ENCODE results near the gene ZSCAN16. TPM values are rescaled to one million over a fixed set of nuclear protein-coding genes. Genes with fewer than 3 reads are reported as not detected.
"Not testable (repeated sequence)": the region's sequence is repeated elsewhere in the genome, so short reads cannot be mapped to it uniquely, and the experiment has no call there.

The ZSCAN16 gene
- total and polyA plus RNA-seq, 2 donors from 2014 or later = 6.1 to 6.8 TPM

- Histone ChIP-seq H3K9ac (ENCODE audit: low read length in 3 of 3) (no peak overlapping the region), H3K36me3 (ENCODE audit: control insufficient read depth in 2 of 3, insufficient read depth in 3 of 3, low read length in 3 of 3) (peaks cover 4 to 20% (median 6%) of the 10 kb centered on the region in 3 donors), H3K4me1 (ENCODE audit: control insufficient read depth in 2 of 3, insufficient read depth in 2 of 3, low read depth in 1 of 3, low read length in 3 of 3) (no peaks in the 10 kb centered on the region), H3K9me3 (ENCODE audit: control insufficient read depth in 2 of 3, insufficient read depth in 1 of 3, low read length in 3 of 3) (peaks cover 0 to 16% (median 3%) of the 10 kb centered on the region in 3 donors), H3K27ac (ENCODE audit: low read depth in 2 of 2, low read length in 2 of 2) (no peak overlapping the region), H3K4me3 (ENCODE audit: low read length in 3 of 3) (no peak overlapping the region), H3K27me3 (ENCODE audit: control insufficient read depth, insufficient read depth, low read length) (no peaks in the 10 kb centered on the region)
- DNase-seq = no peak
- no peak for FAIRE-seq
- intact Hi-C loops (cut with DNase I) = no loop called here
- TF ChIP-seq CTCF (IDR thresholded peaks at IDR 0.05; ENCODE audit: borderline replicate concordance, extremely low read depth, insufficient read depth) = no peak
Observed at GRCh38 chr6:28089054-28089453, 35.4 kb upstream of the ZSCAN16 start.

- no peak for TF ChIP-seq CTCF (IDR thresholded peaks at IDR 0.05; ENCODE audit: borderline replicate concordance, extremely low read depth, insufficient read depth)
- Histone ChIP-seq H3K27me3 (ENCODE audit: control insufficient read depth, insufficient read depth, low read length) (no peaks in the 10 kb centered on the region), H3K36me3 (ENCODE audit: control insufficient read depth in 2 of 3, insufficient read depth in 3 of 3, low read length in 3 of 3) (peaks cover 2 to 18% (median 4%) of the 10 kb centered on the region in 3 donors), H3K9me3 (ENCODE audit: control insufficient read depth in 2 of 3, insufficient read depth in 1 of 3, low read length in 3 of 3) (peaks cover 0 to 16% (median 3%) of the 10 kb centered on the region in 3 donors), H3K4me1 (ENCODE audit: control insufficient read depth in 2 of 3, insufficient read depth in 2 of 3, low read depth in 1 of 3, low read length in 3 of 3) (no peaks in the 10 kb centered on the region), H3K4me3 (ENCODE audit: low read length in 3 of 3) (peak overlapping the region in 2 of 3 donors; percentile 19 to 52), H3K27ac (ENCODE audit: low read depth in 2 of 2, low read length in 2 of 2) (no peak overlapping the region), H3K9ac (ENCODE audit: low read length in 3 of 3) (peak overlapping the region in 1 of 3 donors; percentile 5)
- FAIRE-seq (no peak), DNase-seq (peak in 4 of 5 donors; percentile 20 to 55 (median 37))
- intact Hi-C loops (cut with DNase I) = no loop called here
Observed at GRCh38 chr6:28090917-28091586, 33.4 kb upstream of the ZSCAN16 start.

GRCh38 chr6:28102222-28102621, 22.2 kb upstream of the ZSCAN16 start:
- intact Hi-C loops (cut with DNase I); DNase-seq; FAIRE-seq; H3K4me3 ChIP-seq (ENCODE audit: low read length in 3 of 3); H3K4me1 ChIP-seq (ENCODE audit: control insufficient read depth in 2 of 3, insufficient read depth in 2 of 3, low read depth in 1 of 3, low read length in 3 of 3); H3K27ac ChIP-seq (ENCODE audit: low read depth in 2 of 2, low read length in 2 of 2); H3K9me3 ChIP-seq (ENCODE audit: control insufficient read depth in 2 of 3, insufficient read depth in 1 of 3, low read length in 3 of 3); H3K36me3 ChIP-seq (ENCODE audit: control insufficient read depth in 2 of 3, insufficient read depth in 3 of 3, low read length in 3 of 3); H3K9ac ChIP-seq (ENCODE audit: low read length in 3 of 3); H3K27me3 ChIP-seq (ENCODE audit: control insufficient read depth, insufficient read depth, low read length): not testable (repeated sequence)

- DNase-seq; H3K9me3 ChIP-seq (ENCODE audit: control insufficient read depth in 2 of 3, insufficient read depth in 1 of 3, low read length in 3 of 3); H3K27ac ChIP-seq (ENCODE audit: low read depth in 2 of 2, low read length in 2 of 2); H3K27me3 ChIP-seq (ENCODE audit: control insufficient read depth, insufficient read depth, low read length); H3K4me3 ChIP-seq (ENCODE audit: low read length in 3 of 3); FAIRE-seq; H3K9ac ChIP-seq (ENCODE audit: low read length in 3 of 3); H3K4me1 ChIP-seq (ENCODE audit: control insufficient read depth in 2 of 3, insufficient read depth in 2 of 3, low read depth in 1 of 3, low read length in 3 of 3); intact Hi-C loops (cut with DNase I); H3K36me3 ChIP-seq (ENCODE audit: control insufficient read depth in 2 of 3, insufficient read depth in 3 of 3, low read length in 3 of 3): not testable (repeated sequence)
Observed at GRCh38 chr6:28102699-28103098, 21.7 kb upstream of the ZSCAN16 start.
